Measurements from ENCODE around the gene MATR3. TPM values are rescaled to one million over a fixed set of nuclear protein-coding genes. Genes with fewer than 3 reads are reported as not detected.
"Not testable (repeated sequence)": the region's sequence is repeated elsewhere in the genome, so short reads cannot be mapped to it uniquely, and the experiment has no call there.

MATR3 gene
- total and polyA plus RNA-seq, 4 donors = 104 to 194 (median 173) TPM

- H3K27ac ChIP-seq (ENCODE audit: low read depth in 1 of 2, low read length in 2 of 2) = no peak overlapping the region
- peaks cover 0 to 5% of the 10 kb centered on the region in 2 donors for H3K4me1 ChIP-seq (ENCODE audit: control insufficient read depth in 1 of 2, insufficient read depth in 2 of 2, low read length in 2 of 2)
- WGBS, 2 donors = 47 to 48% methylated on average over 4 of the region's 4 CpGs
- DNase-seq = no peak
- H3K4me3 ChIP-seq (ENCODE audit: low read length in 2 of 2) = no peak overlapping the region
- H3K9me3 ChIP-seq (ENCODE audit: control insufficient read depth, low read length) = no peaks in the 10 kb centered on the region
- no peaks in the 10 kb centered on the region for H3K27me3 ChIP-seq (ENCODE audit: control insufficient read depth in 1 of 2, insufficient read depth in 2 of 2, low read length in 1 of 2)
- H3K36me3 ChIP-seq (ENCODE audit: control insufficient read depth in 1 of 2, insufficient read depth in 2 of 2, low read length in 1 of 2) = no peaks in the 10 kb centered on the region
- ATAC-seq (ENCODE audit: low FRiP score) = no peak
- intact Hi-C loops (cut with DNase I) = loop anchor here in 1 of 2 donors (5.0 kb wide), 1 partner anchor 43 kb away; the partner anchor contains the start of gene PAIP2
Observed at GRCh38 chr5:139299486-139299885, 5.9 kb downstream of the MATR3 start.

- Histone ChIP-seq H3K4me3 (ENCODE audit: low read length in 2 of 2) (no peak overlapping the region), H3K9me3 (ENCODE audit: control insufficient read depth, low read length) (no peaks in the 10 kb centered on the region), H3K4me1 (ENCODE audit: control insufficient read depth in 1 of 2, insufficient read depth in 2 of 2, low read length in 2 of 2) (peaks cover 0 to 5% of the 10 kb centered on the region in 2 donors), H3K36me3 (ENCODE audit: control insufficient read depth in 1 of 2, insufficient read depth in 2 of 2, low read length in 1 of 2) (no peaks in the 10 kb centered on the region), H3K27ac (ENCODE audit: low read depth in 1 of 2, low read length in 2 of 2) (no peak overlapping the region), H3K27me3 (ENCODE audit: control insufficient read depth in 1 of 2, insufficient read depth in 2 of 2, low read length in 1 of 2) (no peaks in the 10 kb centered on the region)
- intact Hi-C loops (cut with DNase I) = no loop called here
- DNase-seq (no peak), ATAC-seq (ENCODE audit: low FRiP score) (no peak)
- WGBS, 2 donors = 51 to 53% methylated on average over 7 of the region's 7 CpGs
Observed at GRCh38 chr5:139301808-139302499, 8.4 kb downstream of the MATR3 start.

GRCh38 chr5:139304391-139305324, 11.1 kb downstream of the MATR3 start:
- H3K36me3 ChIP-seq (ENCODE audit: control insufficient read depth in 1 of 2, insufficient read depth in 2 of 2, low read length in 1 of 2) = no peaks in the 10 kb centered on the region
- intact Hi-C loops (cut with DNase I) = no loop called here
- no peak overlapping the region for H3K4me3 ChIP-seq (ENCODE audit: low read length in 2 of 2)
- H3K27me3 ChIP-seq (ENCODE audit: control insufficient read depth in 1 of 2, insufficient read depth in 2 of 2, low read length in 1 of 2) = no peaks in the 10 kb centered on the region
- ATAC-seq (ENCODE audit: low FRiP score) (no peak), DNase-seq (no peak)
- no peak overlapping the region for H3K27ac ChIP-seq (ENCODE audit: low read depth in 1 of 2, low read length in 2 of 2)
- WGBS, 2 donors = 10 to 15% methylated on average over 3 of the region's 3 CpGs
- no peaks in the 10 kb centered on the region for H3K9me3 ChIP-seq (ENCODE audit: control insufficient read depth, low read length)
- H3K4me1 ChIP-seq (ENCODE audit: control insufficient read depth in 1 of 2, insufficient read depth in 2 of 2, low read length in 2 of 2) = peaks cover 5% of the 10 kb centered on the region in 2 donors

- 4 to 5% methylated on average over 1 of the region's 1 CpG for whole genome bisulfite sequencing, 2 donors
- no peak overlapping the region for H3K27ac ChIP-seq (ENCODE audit: low read depth in 1 of 2, low read length in 2 of 2)
- no peak for DNase-seq
- intact Hi-C loops (cut with DNase I) = no loop called here
- peaks cover 5% of the 10 kb centered on the region in 2 donors for H3K4me1 ChIP-seq (ENCODE audit: control insufficient read depth in 1 of 2, insufficient read depth in 2 of 2, low read length in 2 of 2)
- no peaks in the 10 kb centered on the region for H3K36me3 ChIP-seq (ENCODE audit: control insufficient read depth in 1 of 2, insufficient read depth in 2 of 2, low read length in 1 of 2)
- H3K9me3 ChIP-seq (ENCODE audit: control insufficient read depth, low read length) = no peaks in the 10 kb centered on the region
- no peak for ATAC-seq (ENCODE audit: low FRiP score)
- no peak overlapping the region for H3K4me3 ChIP-seq (ENCODE audit: low read length in 2 of 2)
- H3K27me3 ChIP-seq (ENCODE audit: control insufficient read depth in 1 of 2, insufficient read depth in 2 of 2, low read length in 1 of 2) = no peaks in the 10 kb centered on the region
Observed at GRCh38 chr5:139306197-139306596, 12.7 kb downstream of the MATR3 start.

- 38 to 47% methylated on average over 3 of the region's 3 CpGs for WGBS, 2 donors
- peaks cover 5% of the 10 kb centered on the region in 2 donors for H3K4me1 ChIP-seq (ENCODE audit: control insufficient read depth in 1 of 2, insufficient read depth in 2 of 2, low read length in 2 of 2)
- intact Hi-C loops (cut with DNase I) = no loop called here
Observed at GRCh38 chr5:139306628-139307379, 13.3 kb downstream of the MATR3 start.

GRCh38 chr5:139308797-139309196, 15.3 kb downstream of the MATR3 start:
- Histone ChIP-seq H3K4me1 (ENCODE audit: control insufficient read depth in 1 of 2, insufficient read depth in 2 of 2, low read length in 2 of 2) (peaks cover 0 to 5% of the 10 kb centered on the region in 2 donors), H3K27me3 (ENCODE audit: control insufficient read depth in 1 of 2, insufficient read depth in 2 of 2, low read length in 1 of 2) (no peaks in the 10 kb centered on the region), H3K27ac (ENCODE audit: low read depth in 1 of 2, low read length in 2 of 2) (no peak overlapping the region), H3K36me3 (ENCODE audit: control insufficient read depth in 1 of 2, insufficient read depth in 2 of 2, low read length in 1 of 2) (no peaks in the 10 kb centered on the region), H3K9me3 (ENCODE audit: control insufficient read depth, low read length) (no peaks in the 10 kb centered on the region), H3K4me3 (ENCODE audit: low read length in 2 of 2) (no peak overlapping the region)
- DNase-seq = no peak
- intact Hi-C loops (cut with DNase I) = no loop called here
- ATAC-seq (ENCODE audit: low FRiP score) = no peak

More at GRCh38 chr5:139306628-139307379, 13.3 kb downstream of the MATR3 start:
- no peak overlapping the region for H3K4me3 ChIP-seq (ENCODE audit: low read length in 2 of 2)
- no peak for ATAC-seq (ENCODE audit: low FRiP score)
- no peaks in the 10 kb centered on the region for H3K36me3 ChIP-seq (ENCODE audit: control insufficient read depth in 1 of 2, insufficient read depth in 2 of 2, low read length in 1 of 2)
- no peaks in the 10 kb centered on the region for H3K27me3 ChIP-seq (ENCODE audit: control insufficient read depth in 1 of 2, insufficient read depth in 2 of 2, low read length in 1 of 2)
- DNase-seq = no peak
- no peaks in the 10 kb centered on the region for H3K9me3 ChIP-seq (ENCODE audit: control insufficient read depth, low read length)
- H3K27ac ChIP-seq (ENCODE audit: low read depth in 1 of 2, low read length in 2 of 2) = no peak overlapping the region

GRCh38 chr5:139310715-139311186, 17.2 kb downstream of the MATR3 start:
- DNase-seq; H3K4me1 ChIP-seq (ENCODE audit: control insufficient read depth in 1 of 2, insufficient read depth in 2 of 2, low read length in 2 of 2); ATAC-seq (ENCODE audit: low FRiP score); H3K27ac ChIP-seq (ENCODE audit: low read depth in 1 of 2, low read length in 2 of 2); H3K4me3 ChIP-seq (ENCODE audit: low read length in 2 of 2); H3K9me3 ChIP-seq (ENCODE audit: control insufficient read depth, low read length); intact Hi-C loops (cut with DNase I); H3K27me3 ChIP-seq (ENCODE audit: control insufficient read depth in 1 of 2, insufficient read depth in 2 of 2, low read length in 1 of 2); H3K36me3 ChIP-seq (ENCODE audit: control insufficient read depth in 1 of 2, insufficient read depth in 2 of 2, low read length in 1 of 2): not testable (repeated sequence)
- WGBS, 2 donors = 68 to 75% methylated on average over 9 of the region's 9 CpGs

GRCh38 chr5:139312075-139312474, 18.5 kb downstream of the MATR3 start:
- ATAC-seq (ENCODE audit: low FRiP score) = no peak
- peaks cover 0 to 5% of the 10 kb centered on the region in 2 donors for H3K4me1 ChIP-seq (ENCODE audit: control insufficient read depth in 1 of 2, insufficient read depth in 2 of 2, low read length in 2 of 2)
- no peaks in the 10 kb centered on the region for H3K9me3 ChIP-seq (ENCODE audit: control insufficient read depth, low read length)
- H3K27ac ChIP-seq (ENCODE audit: low read depth in 1 of 2, low read length in 2 of 2) = peak overlapping the region in 1 of 2 donors; percentile 28
- DNase-seq = no peak
- H3K4me3 ChIP-seq (ENCODE audit: low read length in 2 of 2) = no peak overlapping the region
- 70 to 76% methylated on average over 9 of the region's 9 CpGs for WGBS, 2 donors
- no peaks in the 10 kb centered on the region for H3K36me3 ChIP-seq (ENCODE audit: control insufficient read depth in 1 of 2, insufficient read depth in 2 of 2, low read length in 1 of 2)
- intact Hi-C loops (cut with DNase I) = no loop called here
- no peaks in the 10 kb centered on the region for H3K27me3 ChIP-seq (ENCODE audit: control insufficient read depth in 1 of 2, insufficient read depth in 2 of 2, low read length in 1 of 2)

All from aorta (tissue), 5 donors.